PC-3 (cell line): ENCODE results near the gene KCNQ1OT1.

ENCODE experiments used
- CTCF ChIP-seq: fragments of 300-600 bp; sonication (generic); conservative IDR thresholded peaks from 2 replicates; pipeline ENCODE4 v1.5.1; 2017; ENCODE audit warnings: antibody characterized with exemption, low read depth, mild to moderate bottlenecking, low read length
- EZH2 ChIP-seq: fragments of 300-600 bp; sonication (generic); IDR thresholded peaks from one replicate; pipeline ENCODE4 v1.6.1; 2017; ENCODE audit warnings: antibody characterized with exemption, mild to moderate bottlenecking, low read length; ENCODE audit not compliant: unreplicated experiment
- EZH2phosphoT487 ChIP-seq: fragments of 300-600 bp; sonication (generic); IDR thresholded peaks from 2 replicates; pipeline ENCODE4 v1.6.1; 2018; ENCODE audit warnings: mild to moderate bottlenecking, antibody characterized with exemption, low read length, borderline replicate concordance

GRCh38 chr11:2743427-2744110, 43.8 kb upstream of the KCNQ1OT1 start:
- no peak for TF ChIP-seq EZH2
- no peak for TF ChIP-seq CTCF
- no peak for TF ChIP-seq EZH2phosphoT487
